Measurements from ENCODE around the gene GPR63.
"Not testable (repeated sequence)": the region's sequence is repeated elsewhere in the genome, so short reads cannot be mapped to it uniquely, and the experiment has no call there.

GPR63 gene, protein sequence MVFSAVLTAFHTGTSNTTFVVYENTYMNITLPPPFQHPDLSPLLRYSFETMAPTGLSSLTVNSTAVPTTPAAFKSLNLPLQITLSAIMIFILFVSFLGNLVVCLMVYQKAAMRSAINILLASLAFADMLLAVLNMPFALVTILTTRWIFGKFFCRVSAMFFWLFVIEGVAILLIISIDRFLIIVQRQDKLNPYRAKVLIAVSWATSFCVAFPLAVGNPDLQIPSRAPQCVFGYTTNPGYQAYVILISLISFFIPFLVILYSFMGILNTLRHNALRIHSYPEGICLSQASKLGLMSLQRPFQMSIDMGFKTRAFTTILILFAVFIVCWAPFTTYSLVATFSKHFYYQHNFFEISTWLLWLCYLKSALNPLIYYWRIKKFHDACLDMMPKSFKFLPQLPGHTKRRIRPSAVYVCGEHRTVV

DNA sequence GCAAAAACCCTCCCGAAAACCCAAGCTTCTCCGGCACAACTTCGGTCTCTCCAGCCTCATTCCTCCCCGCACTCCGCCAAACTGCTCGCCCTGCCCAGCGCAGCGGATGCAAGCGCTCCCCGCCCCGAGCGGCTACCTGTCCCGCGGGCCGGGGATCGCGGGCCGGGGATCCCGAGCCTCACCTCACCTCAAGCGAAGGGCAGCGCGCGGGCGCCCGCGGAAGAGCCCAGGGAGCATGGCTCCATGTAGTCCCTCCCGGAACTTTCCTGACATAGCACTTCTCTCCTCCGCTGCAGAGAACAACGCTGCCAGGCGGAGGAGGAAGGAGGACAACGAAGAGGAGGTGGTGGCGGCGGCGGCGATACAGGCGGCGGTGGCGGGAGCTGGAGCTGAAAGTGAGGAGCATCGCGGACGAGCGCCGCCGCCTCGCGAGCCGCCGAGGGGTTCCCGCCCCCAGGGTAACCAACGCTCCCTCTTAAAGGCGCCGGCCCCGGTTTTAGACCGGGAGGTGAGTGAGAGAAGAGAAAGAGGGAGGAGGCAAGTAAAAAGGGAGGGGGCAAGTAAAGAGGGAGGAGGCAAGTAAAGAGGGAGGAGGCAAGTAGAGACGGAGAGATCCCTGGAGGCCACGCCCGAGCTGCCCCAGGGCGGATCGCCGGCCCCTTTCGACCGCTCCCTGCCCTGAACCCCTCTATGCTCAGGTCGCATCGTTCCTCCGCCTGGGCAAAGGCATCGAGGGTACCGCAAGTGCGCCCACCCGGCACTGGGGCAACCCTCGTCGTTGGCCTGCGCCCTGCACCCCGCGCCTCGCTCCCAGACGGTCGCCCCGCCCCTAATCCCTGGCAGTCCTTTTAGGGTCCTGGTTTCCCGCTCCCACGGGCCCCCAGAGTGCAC lies at the start of gene GPR63:
Gene GPR63 (minus strand): TSS at position 397 of the 891 bp plus-strand sequence. CDS start 37,746 bp downstream, outside the sequence.
- DNase-seq (ENCODE audit: low spot score), result peak; percentile 50

DNA sequence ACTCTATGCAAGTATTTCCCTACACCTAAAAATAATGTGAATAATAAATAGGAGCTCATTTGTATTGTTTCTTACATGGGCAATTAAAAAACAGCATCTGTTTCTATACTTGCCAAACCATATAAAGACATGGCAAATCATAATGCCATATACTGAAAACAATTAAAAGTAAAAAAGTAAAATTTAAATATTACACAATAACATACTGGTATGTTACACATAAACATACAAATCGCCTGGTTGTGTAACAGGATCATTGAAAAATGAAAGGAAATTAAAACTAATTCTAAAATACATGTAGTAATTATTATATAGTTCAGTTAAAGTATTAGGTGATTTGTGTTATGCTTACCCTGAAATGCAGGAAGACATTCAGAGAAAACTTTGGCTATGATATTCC lies 49.2 kb upstream of the GPR63 start:
- DNase-seq (ENCODE audit: low spot score), result no peak

DNA sequence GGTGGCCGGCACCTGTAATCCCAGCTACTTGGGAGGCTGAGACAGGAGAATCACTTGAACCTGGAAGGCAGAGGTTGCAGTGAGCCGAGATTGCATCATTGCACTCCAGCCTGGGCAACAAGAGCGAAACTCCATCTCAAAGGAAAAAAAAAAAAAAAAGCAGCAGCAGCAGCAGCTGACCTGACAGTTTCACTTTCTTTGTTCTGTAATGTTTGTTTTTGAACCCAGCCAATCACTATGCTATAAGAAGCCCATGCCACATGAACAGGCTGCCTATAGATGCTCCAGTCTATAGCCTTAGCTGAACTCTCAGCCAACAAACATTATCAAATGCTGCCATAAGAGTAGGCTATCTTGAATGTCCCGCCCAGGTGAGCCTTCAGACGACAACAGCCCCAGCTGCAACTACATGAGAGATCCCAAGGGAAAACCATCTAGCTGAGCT lies 47.9 kb upstream of the GPR63 start:
- DNase-seq (ENCODE audit: low spot score), result not testable (repeated sequence)

DNA sequence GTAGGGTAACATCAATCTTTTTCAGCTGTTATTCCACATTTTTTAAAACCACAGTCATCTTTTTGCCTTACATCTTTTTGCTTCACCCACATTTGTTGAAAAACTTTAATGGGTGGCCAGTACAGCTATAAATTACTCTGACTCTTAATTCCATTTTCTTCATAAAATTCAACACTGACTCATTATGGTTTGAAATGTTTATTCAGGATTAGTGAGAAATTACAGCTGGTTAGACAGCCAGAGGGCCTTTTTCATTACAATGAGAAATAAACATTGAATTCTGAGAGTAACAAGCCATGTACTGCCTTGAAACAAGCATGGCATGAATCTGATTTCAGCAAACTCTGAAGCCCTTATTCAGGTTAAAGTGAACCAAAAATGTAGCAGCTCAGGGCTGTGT lies 40.9 kb upstream of the GPR63 start:
- no peak for DNase-seq (ENCODE audit: low spot score)

DNA sequence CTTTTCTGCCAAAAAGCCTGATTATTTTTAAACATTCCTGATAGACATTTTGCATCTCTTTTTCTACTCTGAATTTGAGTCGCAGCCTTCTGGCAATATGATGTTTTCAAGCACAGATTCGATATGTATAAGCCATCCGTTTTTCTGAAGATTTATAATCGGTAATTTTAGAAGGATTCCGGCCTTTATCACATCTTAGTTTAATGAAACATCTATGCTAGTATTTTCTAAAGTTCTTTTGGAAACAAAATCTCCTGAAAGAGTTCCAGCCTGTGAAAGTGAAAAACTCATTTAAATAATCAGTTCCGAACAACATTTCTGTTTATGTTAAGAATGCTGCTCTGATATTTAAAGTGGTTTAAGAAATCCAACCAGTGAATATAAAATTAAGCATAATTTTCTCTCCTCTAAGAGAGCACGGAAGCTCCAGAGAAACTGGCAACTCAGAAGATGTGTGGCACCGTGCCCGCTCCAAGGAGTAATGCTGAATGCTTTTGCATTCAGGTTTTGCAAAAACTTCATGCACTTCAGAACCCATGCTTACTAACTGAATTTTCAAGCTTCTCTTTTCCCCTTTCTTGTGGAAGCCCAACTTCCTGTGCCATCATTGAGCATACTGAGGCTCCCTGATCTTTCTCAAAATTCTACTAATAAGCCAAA lies 39.7 kb upstream of the GPR63 start:
- DNase-seq (ENCODE audit: low spot score), result no peak

DNA sequence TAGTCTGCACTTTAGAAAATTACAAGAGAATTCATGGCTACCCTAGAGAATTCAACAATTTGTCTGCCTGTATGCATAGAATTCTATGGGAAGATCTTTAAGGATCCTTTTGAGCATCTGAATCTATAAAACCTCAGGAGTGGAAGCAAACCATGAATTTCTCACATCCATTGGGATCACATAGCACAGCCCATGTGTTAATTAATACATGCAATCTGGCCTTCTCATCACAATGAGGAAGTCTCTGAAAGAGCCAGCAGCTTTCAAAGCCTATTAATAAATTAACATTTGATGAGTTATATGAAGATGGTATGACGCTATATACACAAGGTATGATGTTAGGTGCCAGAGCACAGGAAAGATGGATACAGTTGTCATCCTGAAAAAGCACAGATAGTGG lies 35.7 kb upstream of the GPR63 start:
- DNase-seq (ENCODE audit: low spot score), result no peak

DNA sequence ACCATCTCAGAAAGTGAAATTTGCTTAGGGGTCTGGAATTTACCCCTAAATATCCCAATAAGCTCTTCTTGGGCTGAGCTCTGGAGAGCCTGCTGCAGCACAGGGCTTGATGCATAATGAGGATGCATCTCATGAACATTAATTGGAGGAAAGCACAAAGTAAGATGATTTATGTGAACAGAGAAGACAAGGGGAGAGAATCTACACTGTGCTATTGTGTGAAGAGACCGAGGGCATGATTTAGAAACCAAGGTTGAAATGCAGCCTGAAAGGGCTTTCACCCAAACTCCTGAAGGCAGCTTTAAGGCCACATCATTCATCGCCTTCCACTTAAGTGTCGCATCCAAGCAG lies 27.8 kb upstream of the GPR63 start:
- DNase-seq (ENCODE audit: low spot score), result no peak

DNA sequence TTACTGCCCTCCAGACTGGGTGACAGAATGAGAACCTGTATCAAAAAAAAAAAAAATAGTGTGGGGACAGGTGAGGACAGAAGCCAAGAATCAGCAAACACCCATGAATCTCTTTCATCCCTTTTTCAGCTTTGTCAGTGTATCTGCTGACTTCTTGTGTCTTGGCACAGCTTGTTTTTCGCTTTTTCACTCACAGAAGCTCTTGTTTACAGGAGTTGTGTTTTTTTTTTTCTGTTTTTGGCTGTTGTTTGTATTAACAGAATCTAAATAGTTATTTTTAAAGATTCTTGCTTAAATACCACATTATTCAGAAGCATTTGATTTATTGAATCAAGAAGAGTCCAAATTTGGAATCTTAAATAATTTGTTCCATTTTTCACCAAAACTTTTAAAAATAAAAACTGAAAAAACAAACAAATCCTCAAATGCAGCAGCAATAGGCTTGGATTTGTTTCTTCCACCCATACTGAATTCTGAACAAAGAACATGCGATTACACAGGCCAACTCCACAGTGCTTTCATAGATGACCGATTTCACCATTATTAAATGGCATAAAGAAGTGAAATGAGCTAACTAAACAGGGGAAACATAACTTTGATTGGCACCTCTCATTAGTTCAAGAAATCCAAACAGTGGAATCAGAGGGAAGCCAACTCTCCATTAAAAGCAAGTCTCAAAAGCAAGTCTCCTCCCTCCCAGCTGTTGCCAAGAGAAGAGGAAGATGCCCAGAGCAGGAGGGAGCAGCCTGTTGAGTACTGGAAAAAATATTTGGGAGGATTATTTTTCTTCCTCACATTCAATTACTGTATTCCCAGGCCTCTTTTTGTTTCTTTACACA lies 27.2 kb upstream of the GPR63 start:
- no peak for DNase-seq (ENCODE audit: low spot score)

DNA sequence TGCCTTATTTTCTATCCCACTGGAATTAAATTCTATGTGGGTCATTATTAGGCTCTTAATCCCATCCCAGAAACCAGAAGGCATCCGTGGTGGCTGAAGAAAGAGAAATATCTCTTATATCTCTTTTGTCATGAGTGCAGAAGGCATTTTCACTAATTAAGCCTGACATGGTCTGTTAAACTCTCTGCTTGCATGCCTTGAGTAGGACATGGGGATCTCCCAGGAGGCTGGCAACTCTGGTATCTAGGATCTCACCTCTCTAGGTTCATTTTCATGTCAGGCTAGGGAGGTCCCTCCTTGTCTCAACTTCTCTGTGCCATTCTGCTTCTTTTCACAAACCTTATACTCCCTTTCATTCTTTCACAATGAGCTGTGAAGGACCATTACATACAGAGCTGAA lies 25.3 kb upstream of the GPR63 start:
- DNase-seq (ENCODE audit: low spot score), result no peak

DNA sequence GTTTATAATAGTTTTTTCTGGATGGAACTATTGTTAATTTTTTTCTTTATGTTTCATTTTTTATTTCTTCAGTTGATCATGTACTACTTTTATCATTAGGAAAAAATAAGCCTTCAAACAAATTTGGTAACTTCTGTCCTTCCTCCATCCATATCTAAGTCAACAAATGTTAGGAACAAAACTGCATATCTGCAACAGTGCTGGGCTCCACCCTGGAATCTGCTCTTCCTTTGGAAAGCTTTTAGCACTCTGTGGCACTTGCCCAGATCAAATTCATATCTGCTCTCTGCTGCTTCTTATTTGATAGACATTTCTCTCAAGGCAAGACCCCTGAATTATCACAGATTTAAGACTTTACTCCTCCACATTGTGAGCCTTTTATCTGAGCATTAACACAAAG lies 24.3 kb upstream of the GPR63 start:
- no peak for DNase-seq (ENCODE audit: low spot score)

DNA sequence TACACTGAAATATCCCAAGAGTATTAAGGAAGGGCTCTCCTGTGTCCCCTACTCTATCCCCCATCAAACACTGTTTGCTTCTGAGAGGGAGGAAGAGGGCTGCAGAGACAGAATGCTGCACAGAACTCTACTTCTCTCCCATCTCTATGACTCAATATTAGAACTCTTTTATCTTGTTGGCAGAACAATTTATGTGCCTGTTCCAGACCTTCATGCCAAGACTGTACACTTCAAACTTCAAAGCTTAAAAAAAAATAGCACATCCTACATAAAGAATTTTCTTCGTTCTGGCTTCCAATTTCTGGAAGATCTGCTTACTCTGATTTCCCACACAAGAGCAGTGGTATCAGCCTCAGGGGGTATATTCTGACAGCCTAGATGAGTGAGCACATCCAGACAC lies 19.6 kb upstream of the GPR63 start:
- DNase-seq (ENCODE audit: low spot score), result no peak

DNA sequence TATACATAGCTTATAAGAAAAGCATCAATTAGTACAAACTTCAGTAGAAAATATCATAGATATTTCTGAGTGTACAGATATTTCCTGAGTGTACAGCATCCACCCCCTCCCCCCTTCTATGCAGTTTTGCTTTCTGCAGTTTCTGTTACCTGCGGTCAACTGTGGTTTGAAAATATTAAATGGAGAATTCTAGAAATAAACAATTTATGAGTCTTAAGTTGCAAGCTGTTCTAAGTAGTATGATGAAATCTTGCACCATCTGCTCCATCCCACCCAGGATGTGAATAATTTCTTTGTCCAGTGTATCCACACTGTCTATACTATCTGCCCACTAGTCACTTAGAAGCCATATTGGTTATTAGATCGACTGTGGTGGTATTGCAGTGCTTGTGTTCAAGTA lies 15.8 kb upstream of the GPR63 start:
- no peak for DNase-seq (ENCODE audit: low spot score)

DNA sequence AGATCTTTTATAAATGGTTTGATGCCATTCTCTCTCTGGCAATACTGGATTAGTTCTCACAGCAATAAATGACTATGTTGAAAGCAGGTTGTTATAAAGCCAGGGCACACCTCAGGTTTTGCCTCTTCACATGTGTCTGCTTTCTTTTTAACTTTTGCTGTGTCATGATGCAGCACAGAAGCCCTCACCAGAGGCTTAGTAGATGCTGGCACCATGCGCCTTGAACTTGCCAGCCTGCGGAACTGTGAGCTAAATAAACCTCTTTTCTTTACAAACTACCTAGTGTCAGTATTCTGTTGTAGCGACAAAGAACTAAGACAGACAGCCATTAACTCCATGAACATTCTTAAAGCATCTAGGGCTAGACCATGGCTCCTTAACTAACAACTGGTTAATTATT lies 15.3 kb upstream of the GPR63 start:
- no peak for DNase-seq (ENCODE audit: low spot score)

DNA sequence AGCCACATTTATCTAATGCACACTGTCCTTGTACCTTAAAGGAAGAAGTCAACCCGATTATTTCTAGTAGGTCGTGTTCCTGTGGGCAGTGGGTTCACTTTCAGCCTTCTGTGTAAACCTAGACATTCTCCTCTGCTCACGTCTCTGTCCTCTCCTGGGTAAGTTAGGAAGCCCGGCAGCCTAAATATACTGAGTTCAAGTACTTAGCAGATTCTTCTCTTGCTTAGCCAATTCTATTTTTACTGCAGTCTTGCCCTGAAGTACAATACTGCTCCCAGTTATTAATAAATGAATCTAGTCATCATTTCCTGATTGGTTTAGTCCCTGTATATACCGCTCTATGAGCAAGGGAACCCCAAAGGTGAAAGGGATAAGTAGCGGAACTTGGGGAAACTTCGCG lies 14.6 kb upstream of the GPR63 start:
- no peak for DNase-seq (ENCODE audit: low spot score)

DNA sequence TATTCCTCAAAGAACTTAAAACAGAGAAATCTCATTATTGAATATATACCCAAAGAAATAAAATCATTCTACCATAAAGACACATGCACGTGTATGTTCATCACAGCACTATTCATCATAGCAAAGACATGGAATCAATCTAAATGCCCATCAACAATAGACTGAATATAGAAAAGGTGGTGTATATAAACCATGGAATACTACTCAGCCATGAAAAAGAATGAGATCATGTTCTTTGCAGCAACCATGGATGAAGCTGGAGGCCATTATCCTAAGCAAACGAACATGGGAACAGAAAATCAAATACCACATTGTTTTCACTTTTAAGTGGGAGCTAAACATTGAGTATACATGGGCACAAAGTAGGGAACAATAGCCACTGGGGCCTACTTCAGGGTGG lies 12.3 kb upstream of the GPR63 start:
- no peak for DNase-seq (ENCODE audit: low spot score)

DNA sequence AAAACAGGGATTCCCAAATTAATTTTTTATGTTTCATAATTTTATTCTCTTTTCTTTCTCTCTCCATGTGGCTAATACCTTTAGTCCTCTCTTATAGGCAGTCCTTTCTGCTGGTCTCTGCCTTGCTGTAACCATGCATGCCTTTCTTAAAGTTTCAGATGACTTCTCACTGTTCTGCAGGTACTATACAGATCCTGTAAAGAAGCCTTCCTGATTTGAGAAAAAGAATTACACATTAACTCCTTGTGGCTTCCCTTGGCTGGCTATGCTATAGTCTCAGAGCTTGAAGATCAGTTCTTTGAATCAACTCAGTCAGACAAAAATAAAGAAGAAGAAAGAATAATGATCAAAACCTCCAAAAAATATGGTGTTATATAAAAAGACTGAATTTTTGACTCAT lies 7.3 kb upstream of the GPR63 start:
- no peak for DNase-seq (ENCODE audit: low spot score)

DNA sequence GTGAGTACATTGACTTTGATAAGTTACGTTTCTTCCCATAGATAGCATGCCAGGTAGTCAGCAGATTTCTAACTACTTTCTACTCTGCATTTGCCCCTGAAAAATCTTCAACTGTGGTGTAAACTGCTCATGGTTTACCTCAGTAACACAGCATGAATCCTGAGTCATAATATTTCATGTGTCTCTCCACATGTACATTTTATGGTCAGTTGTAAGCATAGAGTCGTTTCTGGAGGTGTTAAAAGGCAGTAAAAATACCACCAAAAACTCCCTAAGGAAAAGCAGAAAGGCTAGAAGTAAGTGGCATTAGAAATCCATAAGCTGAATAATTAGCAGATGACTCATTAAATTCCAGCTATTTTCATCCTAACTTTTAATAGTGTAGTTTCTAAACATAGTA lies 4.1 kb upstream of the GPR63 start:
- no peak for DNase-seq (ENCODE audit: low spot score)

DNA sequence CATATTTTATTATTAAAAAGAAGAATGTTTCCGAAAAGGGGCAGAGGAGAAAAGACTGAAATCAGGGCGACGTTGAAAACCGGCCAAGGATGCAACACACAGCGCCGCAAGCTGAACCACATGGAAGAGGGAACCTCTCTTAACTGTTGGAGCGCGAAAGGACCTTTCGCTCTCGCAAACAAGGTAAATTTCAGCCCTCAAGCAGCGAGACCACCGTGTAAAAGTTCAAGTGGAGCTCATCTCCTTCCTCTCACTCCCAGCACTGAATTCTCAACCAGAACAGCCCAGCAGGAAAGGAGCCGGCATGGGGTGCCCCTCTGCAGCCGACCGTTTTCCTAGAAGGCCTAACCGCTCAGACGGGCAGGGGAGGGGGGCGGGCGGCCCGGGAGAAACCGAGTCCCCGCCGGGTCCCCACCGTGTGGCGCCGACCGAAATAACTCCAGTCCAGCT lies 621 bp downstream of the GPR63 start:
- no peak for DNase-seq (ENCODE audit: low spot score)

DNA sequence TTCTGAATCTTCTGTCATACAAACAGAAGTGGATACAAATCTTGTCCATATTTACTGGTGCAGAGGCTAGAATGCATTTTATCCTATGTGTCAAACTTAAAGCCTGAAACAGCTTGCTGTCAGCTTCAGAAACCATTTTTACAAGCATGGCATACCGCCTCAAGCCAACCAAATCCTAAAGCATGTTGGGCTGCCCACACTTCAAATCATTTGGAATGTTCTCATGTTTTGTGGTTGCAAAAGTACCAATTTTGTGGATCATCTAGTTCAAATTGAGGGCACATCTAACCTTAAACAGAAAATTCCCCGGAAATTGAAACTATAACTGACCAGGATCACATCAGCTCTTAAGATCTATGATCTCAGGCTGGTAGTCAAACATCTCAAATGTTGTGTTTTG lies 3.2 kb downstream of the GPR63 start:
- no peak for DNase-seq (ENCODE audit: low spot score)

DNA sequence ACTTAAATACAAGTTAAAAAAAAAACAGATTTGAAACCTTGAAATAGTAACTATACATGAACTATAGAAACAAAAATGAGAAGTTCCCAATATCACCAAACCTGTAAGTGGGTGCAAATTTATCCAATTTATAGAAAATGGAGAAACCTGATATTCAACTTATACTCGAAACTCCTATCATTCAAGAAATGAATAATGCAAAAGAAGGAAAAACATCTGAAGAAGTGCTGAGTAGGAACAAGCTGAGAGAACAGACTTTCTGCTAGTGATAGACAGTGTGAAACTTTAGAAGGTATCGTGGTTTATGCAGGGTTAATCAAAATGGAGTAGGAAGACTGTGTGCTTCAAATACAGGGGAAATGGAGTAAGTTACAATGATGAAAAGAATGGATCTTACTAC lies 4.5 kb downstream of the GPR63 start:
- no peak for DNase-seq (ENCODE audit: low spot score)

DNA sequence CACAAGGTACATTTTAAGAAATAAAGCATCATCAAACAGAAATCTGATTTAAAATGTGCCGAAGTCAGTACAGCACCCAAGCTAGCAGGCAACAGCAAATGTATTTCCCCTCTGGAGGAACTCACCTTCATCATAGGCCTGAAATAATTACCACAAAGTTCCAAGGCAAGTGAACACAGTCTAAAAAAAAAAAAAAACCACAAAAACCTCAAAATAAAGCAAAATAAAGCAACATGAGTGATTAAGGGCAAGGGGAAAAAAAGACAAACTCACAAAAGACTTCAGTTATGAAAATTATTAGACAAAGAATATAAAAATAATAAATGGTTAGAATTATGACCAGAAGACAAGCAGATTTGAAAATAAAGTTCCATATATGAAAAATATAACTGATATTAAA lies 10.4 kb downstream of the GPR63 start:
- no peak for DNase-seq (ENCODE audit: low spot score)

DNA sequence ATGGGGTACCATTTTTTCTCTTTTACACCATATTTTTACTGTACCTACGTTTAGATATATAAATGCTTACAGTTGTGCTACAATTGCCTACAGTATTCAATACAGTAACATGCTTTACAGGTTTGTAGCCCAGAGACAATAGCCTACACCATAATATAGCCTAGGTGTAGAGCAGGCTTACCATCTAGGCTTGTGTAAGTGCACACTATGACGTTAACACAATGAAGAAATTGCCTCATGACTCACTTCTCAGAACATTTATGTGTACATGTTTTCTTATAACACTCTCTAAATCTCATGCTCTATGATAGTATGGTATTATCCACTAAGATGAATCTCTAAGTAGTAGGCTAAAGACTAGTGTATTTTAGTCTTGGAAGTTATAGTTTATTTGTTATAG lies 13.5 kb downstream of the GPR63 start:
- DNase-seq (ENCODE audit: low spot score), result no peak

Data from hematopoietic multipotent progenitor cell treated with erythropoietin and hydrocortisone succinate and interleukin-3 and kit ligand, for 15 days (in vitro differentiated cells).